GM18951 (cell line): ENCODE measurements around the gene CYB5B.

ENCODE experiments used
- POLR2A ChIP-seq: IDR thresholded peaks from 4 replicates; pipeline ENCODE4 v1.6.1; 2011; ENCODE audit warnings: mild to moderate bottlenecking; ENCODE audit not compliant: insufficient read length, insufficient read depth; ENCODE audit errors: extremely low read depth
- in situ Hi-C: fragments of 300-500 bp; cut with MboI; formaldehyde crosslinking; loops from one replicate; pipeline ENCODE4 v1.12.0; 2022; ENCODE audit warnings: low sequenced_read_pairs, mixed read lengths, inconsistent platforms; ENCODE audit not compliant: unreplicated experiment

CYB5B gene

DNA sequence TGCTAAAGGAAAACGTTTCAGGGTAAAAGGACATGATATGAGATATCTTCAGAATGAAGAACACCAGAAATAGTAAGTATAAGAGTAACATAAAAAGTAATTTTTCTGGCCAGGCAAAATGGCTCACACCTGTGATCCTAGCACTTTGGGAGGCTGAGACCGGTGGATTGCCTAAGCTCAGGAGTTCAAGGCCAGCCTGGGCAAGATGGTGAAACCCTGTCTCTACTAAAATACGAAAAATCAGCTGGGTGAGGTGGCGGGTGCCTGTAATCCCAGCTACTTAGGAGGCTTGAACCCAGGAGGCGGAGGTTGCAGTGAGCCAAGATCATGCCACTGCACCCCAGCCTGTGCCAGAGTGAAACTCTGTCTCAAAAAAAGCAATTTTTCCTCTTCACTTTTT lies 84.7 kb downstream of the CYB5B start:
- in situ Hi-C loops: no loop called here
- no peak for TF ChIP-seq POLR2A

DNA sequence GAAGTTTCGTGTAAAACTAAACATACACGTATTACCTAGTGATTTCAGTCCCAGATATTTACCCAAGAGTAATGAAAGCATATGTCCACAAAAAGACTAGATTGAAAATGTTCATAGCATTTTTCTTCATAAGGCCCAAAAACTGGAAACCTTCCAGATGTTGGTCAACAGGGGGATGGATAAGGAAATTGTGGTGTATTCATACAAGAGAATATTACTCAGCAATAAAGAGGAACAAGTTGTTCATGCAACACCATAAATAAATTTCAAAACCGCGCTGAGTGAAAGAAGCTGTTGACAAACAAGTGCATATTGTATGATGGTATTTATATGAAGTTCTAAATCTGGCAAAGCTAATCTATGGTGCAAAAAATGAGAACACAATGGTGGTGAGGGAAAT lies 87.2 kb downstream of the CYB5B start:
- no peak for TF ChIP-seq POLR2A

GRCh38 chr16:69513180-69513966 lies 89.0 kb downstream of the CYB5B start:
- in situ Hi-C loops: no loop called here
- TF ChIP-seq POLR2A: no peak

More for the DNA sequence above, 87.2 kb downstream of the CYB5B start:
- in situ Hi-C loops: no loop called here

DNA sequence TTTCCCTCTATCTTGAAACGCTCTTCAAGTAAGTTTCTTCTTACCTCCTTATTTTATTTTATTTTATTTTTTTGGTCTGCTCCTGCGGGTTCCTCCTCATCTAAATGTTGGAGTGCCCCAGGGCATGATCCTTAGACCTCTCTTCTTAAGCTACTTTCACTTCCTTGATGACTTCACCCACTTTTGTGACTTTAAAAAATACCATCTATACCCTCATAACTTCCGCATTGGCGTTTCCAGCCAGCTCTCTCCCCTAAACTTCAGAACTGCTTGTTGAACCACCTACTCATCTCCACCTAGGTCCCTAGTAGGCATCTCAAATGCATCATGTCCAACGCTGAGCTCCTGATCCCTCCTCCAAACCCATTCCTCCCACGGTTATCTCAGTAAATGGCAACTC lies 89.9 kb downstream of the CYB5B start:
- in situ Hi-C loops: no loop called here
- TF ChIP-seq POLR2A: no peak
